ENCODE data around the gene TBC1D2.

Gene TBC1D2

GRCh38 chr9:98159790-98160189, 95.7 kb downstream of the TBC1D2 start:
- DNase-seq = no peak

- DNase-seq = no peak
Measured at GRCh38 chr9:98159301-98159700, 96.1 kb downstream of the TBC1D2 start.

GRCh38 chr9:98158071-98158831, 97.2 kb downstream of the TBC1D2 start:
- no peak for DNase-seq

GRCh38 chr9:98157372-98157771, 98.1 kb downstream of the TBC1D2 start:
- no peak for DNase-seq

- no peak for DNase-seq
Measured at GRCh38 chr9:98154678-98155077, 100.8 kb downstream of the TBC1D2 start.

GRCh38 chr9:98152526-98152925, 102.9 kb downstream of the TBC1D2 start:
- no peak for DNase-seq

GRCh38 chr9:98150721-98151120, 104.7 kb downstream of the TBC1D2 start:
- no peak for DNase-seq

GRCh38 chr9:98150164-98150563, 105.3 kb downstream of the TBC1D2 start:
- DNase-seq = no peak

- DNase-seq = no peak
Measured at GRCh38 chr9:98149422-98149821, 106.0 kb downstream of the TBC1D2 start.

All from fibroblast of skin of abdomen (primary cell).